D721Med (cell line): ENCODE data around the gene SRGAP3.

Experiments
- DNase-seq: peaks from one replicate; pipeline ENCODE4 v3.0.0; 2011; ENCODE audit warnings: low spot score; ENCODE audit not compliant: insufficient read length
- FAIRE-seq: peaks from 2 replicates; lab custom pipeline; 2011; peaks lifted over from hg19 to GRCh38; lab: Jason Lieb, UNC
- CTCF ChIP-seq: IDR thresholded peaks from 2 replicates; pipeline ENCODE4 v1.5.1; 2012; ENCODE audit warnings: mild to moderate bottlenecking, control low read depth; ENCODE audit not compliant: insufficient read depth; ENCODE audit errors: missing control alignments

SRGAP3 gene

GRCh38 chr3:9121366-9122001, 128.0 kb downstream of the SRGAP3 start:
- FAIRE-seq: no peak
- no peak for DNase-seq
- TF ChIP-seq CTCF: no peak

- FAIRE-seq (no peak), DNase-seq (no peak)
- no peak for TF ChIP-seq CTCF
Observed at GRCh38 chr3:9119331-9119730, 130.1 kb downstream of the SRGAP3 start.

- FAIRE-seq: no peak
- no peak for TF ChIP-seq CTCF
Observed at GRCh38 chr3:9118222-9118621, 131.2 kb downstream of the SRGAP3 start.

GRCh38 chr3:9117220-9117619, 132.2 kb downstream of the SRGAP3 start:
- FAIRE-seq (no peak), DNase-seq (no peak)
- TF ChIP-seq CTCF: no peak

More at GRCh38 chr3:9118222-9118621, 131.2 kb downstream of the SRGAP3 start:
- DNase-seq: no peak

- TF ChIP-seq CTCF: no peak
- no peak for FAIRE-seq
Observed at GRCh38 chr3:9116336-9116735, 133.1 kb downstream of the SRGAP3 start.

GRCh38 chr3:9115336-9115735, 134.1 kb downstream of the SRGAP3 start:
- FAIRE-seq (no peak), DNase-seq (no peak)
- no peak for TF ChIP-seq CTCF

More at GRCh38 chr3:9116336-9116735, 133.1 kb downstream of the SRGAP3 start:
- DNase-seq: no peak

GRCh38 chr3:9113040-9113439, 136.4 kb downstream of the SRGAP3 start:
- FAIRE-seq: no peak
- no peak for TF ChIP-seq CTCF

More at GRCh38 chr3:9113040-9113439, 136.4 kb downstream of the SRGAP3 start:
- no peak for DNase-seq
